ENCODE results near the gene SYCE3. TPM values are rescaled to one million over a fixed set of nuclear protein-coding genes. Genes with fewer than 3 reads are reported as not detected.

SYCE3 gene
- total RNA-seq, 1 donor from 2014 or later: 0.71 TPM

DNA sequence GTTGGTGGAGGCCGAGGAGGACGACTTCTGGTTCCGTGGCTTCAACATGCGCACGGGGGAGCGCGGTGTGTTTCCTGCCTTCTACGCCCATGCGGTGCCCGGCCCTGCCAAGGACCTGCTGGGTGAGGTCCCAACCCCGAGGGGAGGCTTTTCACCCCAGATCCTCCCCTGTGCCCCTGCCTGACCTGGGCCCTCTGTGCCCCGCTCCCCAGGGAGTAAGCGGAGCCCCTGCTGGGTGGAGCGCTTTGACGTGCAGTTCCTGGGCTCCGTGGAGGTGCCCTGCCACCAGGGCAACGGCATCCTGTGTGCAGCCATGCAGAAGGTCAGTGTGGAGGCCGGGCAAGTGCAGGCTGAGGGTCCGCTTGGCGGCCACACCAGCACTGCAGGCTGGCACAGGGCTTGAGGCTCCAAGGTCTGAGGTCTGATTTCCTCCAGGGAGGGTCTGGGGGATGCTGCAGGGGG, 42.9 kb upstream of the SYCE3 start:
- Histone ChIP-seq H3K27me3 (ENCODE audit: control insufficient read depth, insufficient read depth, low read length) (peaks cover 89% of the 10 kb centered on the region), H3K4me3 (ENCODE audit: low read depth, low read length) (no peak overlapping the region), H3K36me3 (ENCODE audit: control insufficient read depth, insufficient read depth, low read length) (no peaks in the 10 kb centered on the region)
- no peak for DNase-seq (ENCODE audit: low read depth)
- TF ChIP-seq, protein P1, sequence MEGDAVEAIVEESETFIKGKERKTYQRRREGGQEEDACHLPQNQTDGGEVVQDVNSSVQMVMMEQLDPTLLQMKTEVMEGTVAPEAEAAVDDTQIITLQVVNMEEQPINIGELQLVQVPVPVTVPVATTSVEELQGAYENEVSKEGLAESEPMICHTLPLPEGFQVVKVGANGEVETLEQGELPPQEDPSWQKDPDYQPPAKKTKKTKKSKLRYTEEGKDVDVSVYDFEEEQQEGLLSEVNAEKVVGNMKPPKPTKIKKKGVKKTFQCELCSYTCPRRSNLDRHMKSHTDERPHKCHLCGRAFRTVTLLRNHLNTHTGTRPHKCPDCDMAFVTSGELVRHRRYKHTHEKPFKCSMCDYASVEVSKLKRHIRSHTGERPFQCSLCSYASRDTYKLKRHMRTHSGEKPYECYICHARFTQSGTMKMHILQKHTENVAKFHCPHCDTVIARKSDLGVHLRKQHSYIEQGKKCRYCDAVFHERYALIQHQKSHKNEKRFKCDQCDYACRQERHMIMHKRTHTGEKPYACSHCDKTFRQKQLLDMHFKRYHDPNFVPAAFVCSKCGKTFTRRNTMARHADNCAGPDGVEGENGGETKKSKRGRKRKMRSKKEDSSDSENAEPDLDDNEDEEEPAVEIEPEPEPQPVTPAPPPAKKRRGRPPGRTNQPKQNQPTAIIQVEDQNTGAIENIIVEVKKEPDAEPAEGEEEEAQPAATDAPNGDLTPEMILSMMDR (IDR thresholded peaks at IDR 0.05; ENCODE audit: insufficient read depth, low read length, poor library complexity, severe bottlenecking): no peak

DNA sequence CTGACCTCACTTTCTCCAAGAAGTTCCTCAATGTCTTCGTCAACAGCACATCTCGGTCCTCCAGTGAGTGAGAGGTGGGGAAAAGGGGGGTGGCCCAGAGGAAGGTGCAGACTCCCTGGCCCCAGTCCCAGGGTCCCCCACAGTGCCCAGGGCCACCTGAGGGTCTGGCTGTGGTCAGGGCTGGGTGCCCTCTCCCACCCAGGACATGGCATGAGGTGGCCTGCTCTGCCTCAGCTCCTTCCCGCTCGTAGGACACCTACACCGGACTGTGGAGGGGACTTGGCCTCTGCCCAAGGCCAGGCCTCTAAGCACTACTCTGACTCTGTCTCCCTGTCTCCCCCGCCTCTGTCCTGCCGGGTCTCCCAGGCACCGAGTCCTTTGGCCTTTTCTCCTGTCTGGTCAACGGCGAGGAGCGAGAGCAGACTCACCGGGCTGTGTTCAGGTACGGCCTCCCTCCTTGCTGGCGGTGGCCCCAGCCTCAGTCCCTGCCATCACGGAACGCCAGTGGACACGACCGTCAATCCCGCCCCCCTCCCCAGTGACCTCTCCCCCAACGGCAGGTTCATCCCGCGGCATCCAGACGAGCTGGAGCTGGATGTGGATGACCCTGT, 42.4 kb upstream of the SYCE3 start:
- peaks cover 85% of the 10 kb centered on the region for H3K27me3 ChIP-seq (ENCODE audit: control insufficient read depth, insufficient read depth, low read length)
- H3K4me3 ChIP-seq (ENCODE audit: low read depth, low read length): no peak overlapping the region
- DNase-seq (ENCODE audit: low read depth): no peak
- no peaks in the 10 kb centered on the region for H3K36me3 ChIP-seq (ENCODE audit: control insufficient read depth, insufficient read depth, low read length)
- TF ChIP-seq, protein P1 (IDR thresholded peaks at IDR 0.05; ENCODE audit: insufficient read depth, low read length, poor library complexity, severe bottlenecking): no peak

DNA sequence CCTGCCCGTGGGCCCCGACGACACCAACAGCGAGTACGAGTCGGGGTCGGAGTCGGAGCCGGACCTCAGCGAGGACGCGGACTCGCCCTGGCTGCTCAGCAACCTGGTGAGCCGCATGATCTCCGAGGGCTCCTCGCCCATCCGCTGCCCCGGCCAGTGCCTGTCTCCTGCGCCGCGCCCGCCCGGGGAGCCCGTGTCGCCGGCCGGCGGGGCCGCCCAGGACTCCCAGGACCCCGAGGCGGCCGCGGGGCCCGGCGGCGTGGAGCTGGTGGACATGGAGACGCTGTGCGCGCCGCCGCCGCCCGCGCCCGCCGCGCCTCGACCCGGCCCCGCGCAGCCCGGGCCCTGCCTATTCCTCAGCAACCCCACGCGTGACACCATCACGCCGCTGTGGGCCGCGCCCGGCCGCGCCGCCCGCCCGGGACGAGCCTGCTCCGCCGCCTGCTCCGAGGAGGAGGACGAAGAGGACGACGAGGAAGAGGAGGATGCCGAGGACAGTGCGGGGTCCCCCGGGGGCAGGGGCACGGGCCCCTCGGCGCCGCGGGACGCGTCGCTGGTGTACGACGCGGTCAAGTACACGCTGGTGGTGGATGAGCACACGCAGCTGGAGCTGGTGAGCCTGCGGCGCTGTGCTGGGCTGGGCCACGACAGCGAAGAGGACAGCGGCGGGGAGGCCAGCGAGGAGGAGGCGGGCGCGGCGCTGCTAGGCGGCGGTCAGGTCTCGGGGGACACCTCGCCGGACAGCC, 41.7 kb upstream of the SYCE3 start:
- DNase-seq (ENCODE audit: low read depth): no peak
- TF ChIP-seq, protein P1 (IDR thresholded peaks at IDR 0.05; ENCODE audit: insufficient read depth, low read length, poor library complexity, severe bottlenecking): no peak
- Histone ChIP-seq H3K36me3 (ENCODE audit: control insufficient read depth, insufficient read depth, low read length) (no peaks in the 10 kb centered on the region), H3K27me3 (ENCODE audit: control insufficient read depth, insufficient read depth, low read length) (peaks cover 86% of the 10 kb centered on the region), H3K4me3 (ENCODE audit: low read depth, low read length) (no peak overlapping the region)

DNA sequence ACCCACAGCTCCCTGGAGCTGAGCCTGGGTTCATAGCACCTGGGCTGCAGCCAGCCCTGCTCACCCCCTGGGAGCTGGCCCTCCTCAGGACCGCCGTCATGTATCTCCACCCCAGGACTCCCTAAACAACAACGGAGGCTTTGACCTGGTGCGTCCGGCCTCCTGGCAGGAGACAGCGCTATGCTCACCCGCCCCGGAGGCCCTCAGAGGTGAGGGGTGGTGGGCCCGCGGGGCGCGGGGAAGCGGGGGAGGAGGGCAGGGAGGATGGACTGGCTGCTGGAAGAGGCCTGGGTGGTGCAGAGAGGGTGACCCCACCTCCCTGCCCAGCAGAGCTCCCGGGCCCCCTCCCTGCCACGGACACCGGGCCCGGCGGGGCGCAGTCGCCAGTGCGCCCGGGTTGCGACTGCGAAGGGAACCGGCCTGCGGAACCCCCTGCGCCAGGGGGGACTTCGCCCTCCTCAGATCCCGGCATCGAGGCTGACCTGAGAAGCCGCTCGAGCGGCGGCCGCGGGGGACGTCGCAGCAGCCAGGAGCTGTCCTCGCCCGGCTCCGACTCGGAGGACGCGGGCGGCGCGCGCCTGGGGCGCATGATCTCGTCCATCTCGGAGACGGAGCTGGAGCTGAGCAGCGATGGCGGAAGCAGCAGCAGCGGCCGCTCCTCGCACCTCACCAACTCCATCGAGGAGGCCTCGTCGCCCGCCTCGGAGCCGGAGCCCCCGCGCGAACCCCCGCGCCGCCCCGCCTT, 41.0 kb upstream of the SYCE3 start:
- no peaks in the 10 kb centered on the region for H3K36me3 ChIP-seq (ENCODE audit: control insufficient read depth, insufficient read depth, low read length)
- DNase-seq (ENCODE audit: low read depth): no peak
- TF ChIP-seq, protein P1 (IDR thresholded peaks at IDR 0.05; ENCODE audit: insufficient read depth, low read length, poor library complexity, severe bottlenecking): no peak
- H3K4me3 ChIP-seq (ENCODE audit: low read depth, low read length): no peak overlapping the region
- H3K27me3 ChIP-seq (ENCODE audit: control insufficient read depth, insufficient read depth, low read length): peaks cover 82% of the 10 kb centered on the region

DNA sequence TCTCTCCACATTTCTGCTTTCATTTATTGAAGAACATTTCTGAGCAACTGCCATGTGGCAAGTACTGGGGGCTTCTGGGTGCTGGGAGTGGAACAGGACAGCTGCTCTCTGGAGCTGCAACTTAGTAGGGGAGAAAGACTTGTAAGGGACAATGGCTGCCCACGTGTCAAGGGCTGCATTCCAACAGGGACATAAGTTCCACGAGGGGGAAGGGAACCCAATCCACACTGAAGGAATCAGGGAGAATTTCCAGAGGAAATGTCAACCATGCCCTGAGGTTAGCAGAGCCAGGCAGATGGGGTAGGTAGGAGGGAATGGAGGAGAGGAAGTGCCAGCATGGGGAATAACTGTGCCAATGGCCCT, 39.6 kb upstream of the SYCE3 start:
- H3K27me3 ChIP-seq (ENCODE audit: control insufficient read depth, insufficient read depth, low read length): peaks cover 74% of the 10 kb centered on the region
- no peaks in the 10 kb centered on the region for H3K36me3 ChIP-seq (ENCODE audit: control insufficient read depth, insufficient read depth, low read length)
- H3K4me3 ChIP-seq (ENCODE audit: low read depth, low read length): no peak overlapping the region
- TF ChIP-seq, protein P1 (IDR thresholded peaks at IDR 0.05; ENCODE audit: insufficient read depth, low read length, poor library complexity, severe bottlenecking): no peak
- DNase-seq (ENCODE audit: low read depth): no peak
